Posterior vena cava (tissue), 2 donors: ENCODE data around the gene TET2. TPM values are rescaled to one million over a fixed set of nuclear protein-coding genes. Genes with fewer than 3 reads are reported as not detected.
"Not testable (repeated sequence)": the region's sequence is repeated elsewhere in the genome, so short reads cannot be mapped to it uniquely, and the experiment has no call there.

Experiments
- DNase-seq: peaks from one replicate; pipeline ENCODE4 v3.0.0-alpha.2; 2020; ENCODE audit warnings: low spot score
- intact Hi-C, 2 donors: fragments of 100-400 bp; cut with DNase I; formaldehyde crosslinking; loops; one replicate each; pipeline versions ENCODE4 v1.14.1 to v1.14.2; 2022 to 2023
- total RNA-seq, 2 donors: library from RNA; stranded (reverse); fragmentation: NEBNext Ultra II Directional; extraction: Animal tissue kit (Norgen Biotek cat#: 25700); gene quantifications; one replicate each; pipeline ENCODE4 v1.2.1, GENCODE V29; 2021
- donor health status: DM: yes; HTN: yes; CAD: no.
- donor health status: DM: yes; HTN: yes; CAD: no.

TET2 gene
- total RNA-seq, 2 donors from 2014 or later, result 21.3 to 25.9 TPM

GRCh38 chr4:105273230-105273629 lies 126.6 kb downstream of the TET2 start:
- intact Hi-C loops, result no loop called here

GRCh38 chr4:105274090-105274489 lies 127.4 kb downstream of the TET2 start:
- intact Hi-C loops, result no loop called here
- no peak for DNase-seq

More at GRCh38 chr4:105273230-105273629, 126.6 kb downstream of the TET2 start:
- no peak for DNase-seq

- intact Hi-C loops, result no loop called here
Observed at GRCh38 chr4:105274504-105274903, 127.8 kb downstream of the TET2 start.

GRCh38 chr4:105276361-105277104 lies 129.9 kb downstream of the TET2 start:
- no peak for DNase-seq
- intact Hi-C loops, result no loop called here

More at GRCh38 chr4:105274504-105274903, 127.8 kb downstream of the TET2 start:
- no peak for DNase-seq

GRCh38 chr4:105277702-105278101 lies 131.0 kb downstream of the TET2 start:
- intact Hi-C loops, result no loop called here

GRCh38 chr4:105279314-105279713 lies 132.6 kb downstream of the TET2 start:
- intact Hi-C loops, result no loop called here
- DNase-seq, result no peak

More at GRCh38 chr4:105277702-105278101, 131.0 kb downstream of the TET2 start:
- no peak for DNase-seq

- intact Hi-C loops, result no loop called here
- DNase-seq, result no peak
Observed at GRCh38 chr4:105280338-105281123, 133.9 kb downstream of the TET2 start.

GRCh38 chr4:105281124-105281415 lies 134.4 kb downstream of the TET2 start:
- intact Hi-C loops, result no loop called here
- no peak for DNase-seq

GRCh38 chr4:105282489-105282888 lies 135.8 kb downstream of the TET2 start:
- intact Hi-C loops, result no loop called here
- DNase-seq, result no peak

GRCh38 chr4:105283501-105283900 lies 136.8 kb downstream of the TET2 start:
- intact Hi-C loops, result no loop called here
- DNase-seq, result no peak

- DNase-seq, result no peak
- intact Hi-C loops, result no loop called here
Observed at GRCh38 chr4:105288121-105288520, 141.4 kb downstream of the TET2 start.

- intact Hi-C loops, result no loop called here
- no peak for DNase-seq
Observed at GRCh38 chr4:105291925-105292324, 145.2 kb downstream of the TET2 start.

GRCh38 chr4:105293360-105293759 lies 146.7 kb downstream of the TET2 start:
- DNase-seq, result no peak
- intact Hi-C loops, result no loop called here

GRCh38 chr4:105296672-105297071 lies 150.0 kb downstream of the TET2 start:
- intact Hi-C loops, result no loop called here
- DNase-seq, result no peak

GRCh38 chr4:105299027-105299426 lies 152.4 kb downstream of the TET2 start:
- DNase-seq, intact Hi-C loops: not testable (repeated sequence)

GRCh38 chr4:105304085-105304484 lies 157.4 kb downstream of the TET2 start:
- intact Hi-C loops, result no loop called here

GRCh38 chr4:105305019-105305836 lies 158.6 kb downstream of the TET2 start:
- no peak for DNase-seq
- intact Hi-C loops, result no loop called here

More at GRCh38 chr4:105304085-105304484, 157.4 kb downstream of the TET2 start:
- no peak for DNase-seq

- intact Hi-C loops, result no loop called here
- no peak for DNase-seq
Observed at GRCh38 chr4:105306158-105306781, 159.6 kb downstream of the TET2 start.

GRCh38 chr4:105306820-105307219 lies 160.1 kb downstream of the TET2 start:
- intact Hi-C loops, result no loop called here
- no peak for DNase-seq
